VCaP (cell line): ENCODE measurements around the gene NECAB2.

ENCODE experiments used
- H3K27ac ChIP-seq: fragments of 450-650 bp; 2 replicates; pipeline ENCODE4 v1.5.1; 2017
- CTCF ChIP-seq: fragments of 450-650 bp; conservative IDR thresholded peaks from 2 replicates; pipeline ENCODE4 v1.5.1; 2017; ENCODE audit warnings: mild to moderate bottlenecking, moderate library complexity

NECAB2 gene

GRCh38 chr16:84036982-84037425 lies 69.0 kb downstream of the NECAB2 start:
- TF ChIP-seq CTCF: no peak
- no peak overlapping the region for H3K27ac ChIP-seq

GRCh38 chr16:84038469-84038868 lies 70.4 kb downstream of the NECAB2 start:
- TF ChIP-seq CTCF: no peak
- H3K27ac ChIP-seq: no peak overlapping the region

- no peak for TF ChIP-seq CTCF
- no peak overlapping the region for H3K27ac ChIP-seq
Observed at GRCh38 chr16:84039696-84040095, 71.7 kb downstream of the NECAB2 start.

- H3K27ac ChIP-seq: no peak overlapping the region
- TF ChIP-seq CTCF: no peak
Observed at GRCh38 chr16:84040226-84040822, 72.3 kb downstream of the NECAB2 start.

GRCh38 chr16:84040823-84041820 lies 73.1 kb downstream of the NECAB2 start:
- TF ChIP-seq CTCF: no peak
- no peak overlapping the region for H3K27ac ChIP-seq

GRCh38 chr16:84041881-84042280 lies 73.8 kb downstream of the NECAB2 start:
- TF ChIP-seq CTCF: no peak
- no peak overlapping the region for H3K27ac ChIP-seq

GRCh38 chr16:84042308-84042878 lies 74.3 kb downstream of the NECAB2 start, which contains the start of gene SLC38A8:
TSS of gene SLC38A8 (minus strand) at chr16:84042795. CDS start at chr16:84042157, 638 bp downstream.
- no peak within 1 kb of the TSS for H3K27ac ChIP-seq
- no peak for TF ChIP-seq CTCF
